ENCODE data around the gene MICU1. TPM values are rescaled to one million over a fixed set of nuclear protein-coding genes. Genes with fewer than 3 reads are reported as not detected.

The MICU1 gene
- total RNA-seq, 2 experiments from 2014 or later, result 29.6 to 36.1 TPM

DNA sequence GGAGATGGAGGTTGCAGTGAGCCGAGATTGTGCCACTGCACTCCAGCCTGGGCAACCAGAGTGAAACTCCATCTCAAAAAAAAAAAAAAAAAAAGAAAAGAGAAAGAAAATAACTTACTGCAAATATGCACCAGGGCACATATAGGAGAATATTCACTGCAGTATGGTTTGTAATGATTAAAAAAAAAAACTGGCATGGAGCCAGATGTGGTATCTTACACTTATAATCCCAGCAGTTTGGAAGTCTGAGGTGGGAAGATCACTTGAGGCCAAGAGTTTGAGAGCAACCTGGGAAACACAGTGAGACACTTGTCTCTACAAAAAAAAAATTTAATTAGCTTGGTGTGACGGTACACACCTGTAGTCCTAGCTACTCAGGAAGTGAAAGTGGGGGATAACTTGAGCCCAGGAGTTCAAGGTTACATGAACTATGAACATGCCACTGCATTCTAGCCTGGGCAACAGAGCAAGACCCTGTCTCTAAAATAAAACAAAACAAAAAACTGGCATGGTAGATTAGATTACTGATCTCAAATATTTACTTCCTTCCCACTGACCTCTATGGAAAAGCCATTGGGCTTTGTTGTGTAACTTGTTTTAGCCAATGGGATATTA, 85.6 kb downstream of the MICU1 start:
- CTCF ChIA-PET, result interaction anchor here (0.7 kb wide), 1 partner anchor 12 kb away, joined by 3 read pairs; no protein-coding TSS in a partner anchor
- no peaks in the 10 kb centered on the region for H3K27me3 Mint-ChIP-seq
- H3K4me3 Mint-ChIP-seq, result no peak overlapping the region
- peaks cover 6% of the 10 kb centered on the region for H3K9me3 Mint-ChIP-seq
- POLR2A ChIA-PET, result no interaction called here
- no peak for DNase-seq
- H3K27ac Mint-ChIP-seq, result no peak overlapping the region
- H3K4me1 Mint-ChIP-seq, result no peaks in the 10 kb centered on the region
- peaks cover 20% of the 10 kb centered on the region for H3K36me3 Mint-ChIP-seq (ENCODE audit: low read depth)

DNA sequence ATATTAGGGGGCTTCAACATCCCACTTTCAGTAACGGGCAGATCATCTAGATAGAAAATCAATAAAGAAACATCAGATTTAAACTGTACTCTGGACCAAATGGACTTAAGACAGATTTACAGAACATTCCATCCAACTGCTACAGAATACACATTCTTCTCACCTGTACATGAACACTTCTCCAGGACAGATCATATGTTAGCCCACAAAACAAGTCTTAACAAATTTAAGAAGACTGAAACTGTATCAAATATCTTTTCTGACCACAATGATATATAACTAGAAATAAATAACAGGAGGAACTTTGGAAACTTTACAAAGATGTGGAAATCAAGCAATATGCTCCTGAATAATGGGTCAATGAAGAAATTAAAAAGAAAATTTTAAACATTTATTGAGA, 86.7 kb downstream of the MICU1 start:
- ChIA-PET CTCF (no interaction called here), POLR2A (no interaction called here)
- no peak overlapping the region for H3K27ac Mint-ChIP-seq
- H3K9me3 Mint-ChIP-seq, result peaks cover 6% of the 10 kb centered on the region
- DNase-seq, result no peak
- no peak overlapping the region for H3K4me3 Mint-ChIP-seq
- H3K4me1 Mint-ChIP-seq, result no peaks in the 10 kb centered on the region
- no peaks in the 10 kb centered on the region for H3K27me3 Mint-ChIP-seq
- peaks cover 20% of the 10 kb centered on the region for H3K36me3 Mint-ChIP-seq (ENCODE audit: low read depth)

DNA sequence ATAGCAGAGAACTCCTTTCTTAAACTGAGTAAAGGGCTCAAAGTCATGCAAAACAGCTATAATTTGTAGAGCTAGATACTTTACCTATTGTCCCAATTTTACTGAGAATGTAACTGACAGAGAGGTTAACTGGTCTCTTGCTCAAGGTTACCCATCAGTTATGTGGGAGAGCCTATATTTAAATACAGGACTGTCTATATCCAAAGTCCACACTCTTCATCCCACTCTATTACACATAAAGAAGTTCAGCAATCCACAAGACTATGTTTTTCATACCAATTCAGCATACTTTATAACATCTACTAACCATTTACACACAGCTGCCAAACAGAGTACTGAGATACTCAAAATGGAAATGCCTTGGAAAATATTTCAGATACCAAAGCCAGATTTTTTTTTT, 100.2 kb downstream of the MICU1 start:
- no peak for DNase-seq
- H3K9me3 Mint-ChIP-seq, result no peaks in the 10 kb centered on the region
- ChIA-PET POLR2A (no interaction called here), CTCF (no interaction called here)
- no peak overlapping the region for H3K4me3 Mint-ChIP-seq
- H3K27me3 Mint-ChIP-seq, result no peaks in the 10 kb centered on the region
- H3K36me3 Mint-ChIP-seq (ENCODE audit: low read depth), result no peaks in the 10 kb centered on the region
- H3K27ac Mint-ChIP-seq, result no peak overlapping the region
- no peaks in the 10 kb centered on the region for H3K4me1 Mint-ChIP-seq

DNA sequence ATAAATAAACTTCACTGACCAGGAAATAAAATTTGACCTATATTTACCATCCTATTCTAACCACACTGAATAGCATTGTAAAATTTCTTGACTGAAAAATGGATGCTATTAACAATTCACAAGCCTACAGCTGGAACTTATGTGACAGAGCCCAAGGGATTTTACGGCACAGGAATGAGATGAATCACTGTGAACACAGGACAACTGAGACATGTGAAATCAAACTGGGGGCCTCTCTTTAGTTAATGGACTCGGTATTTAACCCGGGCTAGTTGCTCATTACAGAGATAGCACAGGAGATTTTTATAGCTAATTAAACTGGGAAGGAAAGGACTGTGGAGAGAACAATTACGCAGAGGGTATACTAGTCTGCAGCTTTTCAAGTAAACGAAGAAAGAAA, 100.6 kb downstream of the MICU1 start:
- Mint-ChIP-seq H3K9me3 (no peaks in the 10 kb centered on the region), H3K27me3 (no peaks in the 10 kb centered on the region), H3K4me1 (no peaks in the 10 kb centered on the region), H3K36me3 (ENCODE audit: low read depth) (no peaks in the 10 kb centered on the region), H3K27ac (no peak overlapping the region), H3K4me3 (no peak overlapping the region)
- POLR2A ChIA-PET, result no interaction called here
- no peak for DNase-seq
- CTCF ChIA-PET, result no interaction called here

DNA sequence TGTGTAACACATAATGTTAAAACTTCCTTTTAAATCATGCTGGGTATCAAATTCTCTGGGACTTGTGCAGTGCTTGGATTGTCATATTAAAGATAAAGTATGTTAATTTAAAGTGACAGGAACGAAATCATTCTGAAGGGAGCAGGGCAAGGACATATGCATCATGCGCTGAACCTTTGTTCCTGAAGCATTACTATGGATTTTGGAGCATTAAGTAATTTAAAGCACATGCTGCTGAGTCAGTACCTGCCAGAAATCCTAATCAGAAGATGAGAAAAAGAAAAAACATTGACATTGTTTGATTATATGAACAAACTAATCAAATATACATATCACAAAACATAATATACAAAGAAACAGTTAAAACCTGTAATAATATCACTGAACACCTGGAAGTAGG, 101.4 kb downstream of the MICU1 start:
- H3K9me3 Mint-ChIP-seq, result no peaks in the 10 kb centered on the region
- no peak for DNase-seq
- ChIA-PET CTCF (no interaction called here), POLR2A (no interaction called here)
- H3K27ac Mint-ChIP-seq, result no peak overlapping the region
- no peaks in the 10 kb centered on the region for H3K4me1 Mint-ChIP-seq
- H3K4me3 Mint-ChIP-seq, result no peak overlapping the region
- H3K36me3 Mint-ChIP-seq (ENCODE audit: low read depth), result no peaks in the 10 kb centered on the region
- no peaks in the 10 kb centered on the region for H3K27me3 Mint-ChIP-seq

DNA sequence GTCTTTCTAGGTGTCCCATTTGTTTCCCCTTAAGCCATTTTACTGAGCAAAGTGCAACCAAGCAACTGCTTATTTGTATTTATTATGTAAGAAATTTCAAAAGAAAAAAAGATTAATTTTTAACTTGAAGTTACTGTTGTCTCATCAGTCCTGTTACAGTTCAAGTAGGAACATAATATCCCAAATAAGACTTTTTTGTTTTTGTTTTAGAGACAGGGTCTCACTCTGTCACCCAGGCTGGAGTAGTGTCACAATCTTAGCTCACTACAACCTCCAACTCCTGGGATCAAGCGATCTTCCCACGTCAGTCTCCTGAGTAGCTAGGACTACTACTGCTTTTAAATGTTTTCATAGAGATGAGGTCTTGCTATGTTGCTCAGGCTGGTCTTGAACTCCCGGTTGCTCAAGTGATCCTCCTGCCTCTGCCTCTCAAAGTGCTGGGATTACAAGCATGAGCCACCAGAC, 101.9 kb downstream of the MICU1 start:
- Mint-ChIP-seq H3K4me1 (no peaks in the 10 kb centered on the region), H3K36me3 (ENCODE audit: low read depth) (no peaks in the 10 kb centered on the region), H3K9me3 (no peaks in the 10 kb centered on the region), H3K27me3 (no peaks in the 10 kb centered on the region), H3K27ac (no peak overlapping the region), H3K4me3 (no peak overlapping the region)
- DNase-seq, result no peak
- CTCF ChIA-PET, result no interaction called here
- POLR2A ChIA-PET, result no interaction called here

DNA sequence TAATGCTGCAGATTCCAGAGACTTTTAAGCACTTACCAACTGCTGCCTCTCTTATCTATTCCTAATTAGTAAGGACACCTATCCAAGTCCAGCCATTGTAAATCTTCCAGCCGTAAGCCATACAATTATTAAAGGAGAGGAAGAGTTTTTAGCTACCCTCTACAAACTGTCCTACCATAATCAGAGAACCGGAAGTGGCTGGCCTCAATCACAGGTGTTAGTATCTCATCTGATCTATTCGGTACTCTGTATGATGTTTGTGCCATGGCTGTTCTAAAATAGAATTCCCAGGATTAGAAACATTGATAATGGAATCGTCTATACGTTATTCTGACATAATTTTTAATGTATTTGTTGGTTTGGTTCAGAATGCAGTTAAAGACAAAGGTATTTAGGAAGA, 102.8 kb downstream of the MICU1 start:
- Mint-ChIP-seq H3K4me3 (no peak overlapping the region), H3K9me3 (no peaks in the 10 kb centered on the region), H3K27ac (no peak overlapping the region), H3K27me3 (no peaks in the 10 kb centered on the region), H3K4me1 (no peaks in the 10 kb centered on the region), H3K36me3 (ENCODE audit: low read depth) (no peaks in the 10 kb centered on the region)
- CTCF ChIA-PET, result no interaction called here
- no peak for DNase-seq
- POLR2A ChIA-PET, result no interaction called here

DNA sequence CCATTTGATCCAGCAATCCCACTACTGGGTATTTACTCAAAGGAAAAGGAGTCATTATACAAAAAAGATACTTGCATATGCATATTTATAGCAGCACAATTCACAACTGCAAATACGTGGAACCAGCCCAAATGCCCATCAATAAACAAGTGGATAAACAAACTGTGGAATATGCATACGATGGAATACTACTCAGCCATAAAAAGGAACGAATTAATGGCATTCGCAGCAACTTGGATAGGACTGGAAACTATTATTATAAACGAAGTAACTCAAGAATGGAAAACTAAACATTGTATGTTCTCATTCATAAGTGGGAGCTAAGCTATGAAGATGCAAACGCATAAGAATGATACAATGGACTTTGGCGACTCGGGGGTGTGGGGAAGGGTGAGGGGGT, 108.6 kb downstream of the MICU1 start:
- Mint-ChIP-seq H3K36me3 (ENCODE audit: low read depth) (peaks cover 8% of the 10 kb centered on the region), H3K27ac (no peak overlapping the region), H3K4me3 (no peak overlapping the region), H3K9me3 (peaks cover 7% of the 10 kb centered on the region), H3K27me3 (no peaks in the 10 kb centered on the region), H3K4me1 (no peaks in the 10 kb centered on the region)
- ChIA-PET POLR2A (no interaction called here), CTCF (no interaction called here)
- DNase-seq, result no peak

DNA sequence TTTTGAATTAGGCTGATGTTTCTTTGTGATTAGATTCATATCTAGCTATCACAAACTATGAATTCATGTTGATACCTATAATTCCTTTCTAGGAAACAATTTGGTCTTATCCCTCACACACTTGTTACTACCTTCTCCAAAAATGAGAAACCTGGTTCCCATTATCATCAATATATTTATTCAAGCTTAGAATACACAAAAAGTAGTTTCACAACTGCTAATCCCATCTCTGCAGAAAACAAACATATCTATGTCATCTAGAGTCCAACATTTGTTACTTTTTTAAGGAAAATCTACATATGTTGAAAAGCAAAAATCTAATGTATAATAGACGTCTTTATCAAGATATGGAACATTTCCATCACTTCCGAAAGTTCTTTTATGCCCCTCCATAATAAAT, 110.4 kb downstream of the MICU1 start:
- H3K9me3 Mint-ChIP-seq, result peaks cover 7% of the 10 kb centered on the region
- DNase-seq, result no peak
- no peak overlapping the region for H3K27ac Mint-ChIP-seq
- CTCF ChIA-PET, result no interaction called here
- POLR2A ChIA-PET, result no interaction called here
- no peaks in the 10 kb centered on the region for H3K4me1 Mint-ChIP-seq
- H3K27me3 Mint-ChIP-seq, result no peaks in the 10 kb centered on the region
- H3K36me3 Mint-ChIP-seq (ENCODE audit: low read depth), result peaks cover 8% of the 10 kb centered on the region
- no peak overlapping the region for H3K4me3 Mint-ChIP-seq

DNA sequence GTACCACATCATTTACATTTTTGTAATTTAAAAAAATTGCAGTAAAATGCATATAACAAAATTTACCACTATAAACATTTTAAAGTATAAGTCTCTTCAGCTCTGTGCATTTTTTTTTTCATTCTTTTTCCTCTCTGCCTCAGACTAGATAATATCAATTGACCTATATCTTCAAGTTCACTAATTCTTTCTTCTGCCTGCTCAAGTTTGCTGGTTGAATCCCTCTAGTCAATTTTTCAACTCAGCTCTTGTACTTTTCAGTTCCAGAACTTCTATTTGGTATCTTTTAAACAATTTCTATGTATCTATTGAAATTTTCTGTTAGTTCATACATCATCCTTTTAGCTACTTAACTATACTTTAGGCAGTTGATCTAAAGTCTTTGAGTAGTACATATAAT, 112.0 kb downstream of the MICU1 start:
- DNase-seq, result no peak
- CTCF ChIA-PET, result no interaction called here
- Mint-ChIP-seq H3K27ac (no peak overlapping the region), H3K36me3 (ENCODE audit: low read depth) (peaks cover 8% of the 10 kb centered on the region), H3K9me3 (peaks cover 7% of the 10 kb centered on the region), H3K27me3 (no peaks in the 10 kb centered on the region), H3K4me1 (peaks cover 6% of the 10 kb centered on the region), H3K4me3 (no peak overlapping the region)
- POLR2A ChIA-PET, result no interaction called here

DNA sequence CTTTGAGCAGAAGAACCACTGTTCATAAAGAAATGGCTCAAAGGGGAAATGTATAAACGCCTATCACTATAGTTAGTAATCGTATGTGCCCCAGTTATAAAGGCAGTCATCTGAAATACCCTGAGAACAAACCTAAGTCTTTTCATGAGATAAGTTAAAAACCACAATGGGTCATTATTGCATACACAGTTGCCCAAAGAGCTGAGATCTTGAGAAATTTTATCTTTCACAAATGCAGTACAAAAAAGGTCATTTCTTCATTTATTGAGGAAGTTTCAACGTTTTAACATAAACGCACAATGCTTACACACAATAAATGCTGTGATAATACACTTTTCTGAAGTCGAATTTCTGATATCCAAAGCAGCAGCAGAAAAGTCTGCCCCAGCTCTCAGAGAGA, 114.4 kb downstream of the MICU1 start:
- H3K9me3 Mint-ChIP-seq, result peaks cover 2% of the 10 kb centered on the region
- no peak overlapping the region for H3K4me3 Mint-ChIP-seq
- peaks cover 6% of the 10 kb centered on the region for H3K4me1 Mint-ChIP-seq
- peaks cover 2% of the 10 kb centered on the region for H3K36me3 Mint-ChIP-seq (ENCODE audit: low read depth)
- no peak for DNase-seq
- no peaks in the 10 kb centered on the region for H3K27me3 Mint-ChIP-seq
- no peak overlapping the region for H3K27ac Mint-ChIP-seq
- POLR2A ChIA-PET, result no interaction called here
- CTCF ChIA-PET, result no interaction called here

DNA sequence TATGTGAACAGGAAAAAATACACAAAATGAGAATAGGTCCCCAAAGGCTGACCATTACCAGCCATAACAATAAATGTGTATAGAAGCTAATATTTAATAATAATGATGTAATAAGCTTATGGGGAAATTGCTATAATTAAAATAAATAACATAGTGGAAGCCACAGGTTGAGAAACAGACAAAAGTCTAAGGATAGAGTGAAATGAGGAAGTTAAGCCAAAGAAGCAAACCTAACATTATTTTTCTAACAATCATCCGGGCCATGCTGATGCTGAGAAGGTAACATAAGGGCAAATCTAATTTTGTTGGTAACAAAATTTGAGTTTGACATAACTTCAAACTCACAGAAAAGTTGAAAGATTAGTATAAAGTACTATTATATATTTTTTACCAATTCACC, 115.9 kb downstream of the MICU1 start:
- Mint-ChIP-seq H3K4me3 (no peak overlapping the region), H3K27me3 (no peaks in the 10 kb centered on the region), H3K27ac (no peak overlapping the region), H3K36me3 (ENCODE audit: low read depth) (peaks cover 5% of the 10 kb centered on the region), H3K4me1 (peaks cover 6% of the 10 kb centered on the region), H3K9me3 (peaks cover 9% of the 10 kb centered on the region)
- DNase-seq, result no peak
- POLR2A ChIA-PET, result no interaction called here
- CTCF ChIA-PET, result no interaction called here

DNA sequence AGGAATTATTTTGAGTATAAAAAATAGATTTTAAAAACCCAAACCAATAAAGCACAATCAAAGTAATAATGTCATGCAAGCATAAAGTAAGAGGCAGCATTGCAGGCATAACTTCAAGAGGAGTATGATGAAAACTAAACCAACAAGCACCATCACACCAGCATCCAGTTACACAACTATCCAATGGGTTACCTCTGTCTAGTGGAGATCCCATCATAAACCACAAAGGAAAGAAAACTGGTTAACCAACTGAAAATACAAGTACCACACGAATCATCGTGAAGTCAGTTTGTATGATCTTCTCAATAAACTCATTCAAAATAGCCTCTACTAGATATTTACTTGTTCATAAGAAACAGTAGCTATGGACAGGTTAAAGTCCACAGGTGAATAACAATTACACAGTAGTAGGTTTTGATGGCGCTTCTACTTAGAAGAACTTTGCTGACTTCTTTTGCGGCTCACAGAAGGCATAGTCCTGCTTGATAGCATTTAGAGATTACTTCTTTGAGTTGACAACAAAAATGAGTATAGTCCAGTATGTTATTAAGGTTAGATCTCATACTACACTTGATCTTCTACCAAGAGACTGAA, 116.6 kb downstream of the MICU1 start:
- CTCF ChIA-PET, result no interaction called here

DNA sequence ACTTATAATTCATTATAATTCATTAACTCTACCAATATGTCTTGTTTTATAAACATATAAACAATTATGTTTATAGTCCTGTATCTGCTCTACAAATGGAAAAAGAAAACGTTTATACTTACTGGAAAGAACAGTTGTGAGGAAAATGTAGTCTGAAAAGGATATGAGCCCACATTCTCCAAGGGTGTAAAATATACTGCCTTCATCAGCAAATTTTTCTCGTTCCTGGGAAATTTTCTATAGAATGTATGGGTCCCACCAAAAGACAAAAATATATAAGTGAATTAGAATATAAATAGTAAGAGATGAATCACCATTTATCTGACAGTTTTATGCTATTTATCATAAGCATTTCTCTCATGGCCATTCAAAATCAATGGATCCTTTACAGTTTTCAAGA, 117.8 kb downstream of the MICU1 start:
- Mint-ChIP-seq H3K27ac (no peak overlapping the region), H3K9me3 (peaks cover 16% of the 10 kb centered on the region), H3K4me1 (peaks cover 6% of the 10 kb centered on the region), H3K27me3 (no peaks in the 10 kb centered on the region), H3K36me3 (ENCODE audit: low read depth) (peaks cover 13% of the 10 kb centered on the region), H3K4me3 (no peak overlapping the region)
- DNase-seq, result no peak
- ChIA-PET POLR2A (no interaction called here), CTCF (no interaction called here)

More for the DNA sequence above, 116.6 kb downstream of the MICU1 start:
- Mint-ChIP-seq H3K4me1 (peaks cover 6% of the 10 kb centered on the region), H3K4me3 (no peak overlapping the region), H3K9me3 (peaks cover 10% of the 10 kb centered on the region), H3K27me3 (no peaks in the 10 kb centered on the region), H3K36me3 (ENCODE audit: low read depth) (peaks cover 8% of the 10 kb centered on the region), H3K27ac (no peak overlapping the region)
- no peak for DNase-seq
- POLR2A ChIA-PET, result no interaction called here

All from activated CD4-positive, alpha-beta memory T cell treated with anti-CD3 and anti-CD28 coated beads, Interleukin-2, amount 10 ng/mL, durations not matched to agents 7 days and 5 days (primary cell).